ENCODE results near the gene BRME1. TPM values are rescaled to one million over a fixed set of nuclear protein-coding genes. Genes with fewer than 3 reads are reported as not detected.

The BRME1 gene
- total RNA-seq, 1 experiment from 2014 or later = 1.7 TPM

GRCh38 chr19:13951043-13951442 is 45.1 kb upstream of the BRME1 start (continued):
- TF ChIP-seq EGR1 (IDR thresholded peaks at IDR 0.05; ENCODE audit: low read depth) = no peak

DNA sequence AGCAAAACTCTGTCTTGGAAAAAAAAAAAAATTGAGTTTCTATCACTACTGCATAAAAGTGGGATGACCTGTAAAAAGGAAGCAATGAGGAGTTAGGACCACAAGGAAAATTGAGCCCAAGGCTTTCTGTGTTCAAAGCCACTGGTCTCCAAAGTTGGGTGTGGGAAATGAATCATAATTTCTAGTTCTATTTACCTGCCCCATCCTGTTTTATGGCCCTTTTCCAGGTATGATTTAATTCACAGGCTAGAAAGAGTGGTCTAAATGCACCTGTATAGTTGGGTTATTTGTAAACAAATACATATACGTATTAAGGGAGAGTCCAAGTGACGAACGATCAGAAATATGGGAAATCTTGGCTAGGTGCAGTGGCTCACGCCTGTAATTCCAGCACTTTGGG is 40.5 kb upstream of the BRME1 start:
- no peaks in the 10 kb centered on the region for H3K9me3 ChIP-seq (ENCODE audit: control insufficient read depth in 1 of 2, insufficient read depth in 1 of 2, low read depth in 1 of 2, low read length in 2 of 2)
- no peaks in the 10 kb centered on the region for H3K27me3 ChIP-seq (ENCODE audit: insufficient read depth, low read length)
- H3K27ac ChIP-seq (ENCODE audit: low read depth, low read length) = no peak overlapping the region
- DNase-seq (ENCODE audit: low read depth, low spot score) = no peak
- POLR2A ChIA-PET = no interaction called here
- no peak overlapping the region for H3K9ac ChIP-seq (ENCODE audit: low read length)
- H3K9me2 ChIP-seq (ENCODE audit: insufficient read depth) = no peaks in the 10 kb centered on the region
- no peak for ATAC-seq
- RAD21 ChIA-PET (ENCODE audit: low non-redundant PET in 1 of 2, low total read pairs in 2 of 2, uncharacterized antibody in 2 of 2, unreplicated experiment in 2 of 2) = no interaction called here
- no peak for TF ChIP-seq JUND (IDR thresholded peaks at IDR 0.05)
- TF ChIP-seq EZH2 (IDR thresholded peaks at IDR 0.05) = no peak
- TF ChIP-seq POLR2AphosphoS5 (IDR thresholded peaks at IDR 0.05; ENCODE audit: low read depth, low read length) = no peak
- TF ChIP-seq CBX3 (IDR thresholded peaks at IDR 0.05; ENCODE audit: low read depth) = no peak
- TF ChIP-seq SRF (IDR thresholded peaks at IDR 0.05; ENCODE audit: low read depth) = no peak
- TF ChIP-seq REST (IDR thresholded peaks at IDR 0.05; ENCODE audit: low read depth) = no peak
- no peak for TF ChIP-seq FOSL1 (IDR thresholded peaks at IDR 0.05; ENCODE audit: low read depth)
- no peaks in the 10 kb centered on the region for H3K36me3 ChIP-seq (ENCODE audit: control insufficient read depth in 1 of 2, insufficient read depth in 2 of 2, low read length in 2 of 2)
- H3K4me2 ChIP-seq (ENCODE audit: low read length) = no peak overlapping the region
- H3K4me3 ChIP-seq (replicated peaks in 1 of 2; ENCODE audit: low read depth in 1 of 2, low read length in 2 of 2) = no peak overlapping the region
- no peaks in the 10 kb centered on the region for H4K20me1 ChIP-seq (ENCODE audit: insufficient read depth)
- CTCF ChIA-PET = no interaction called here
- H3K79me2 ChIP-seq (ENCODE audit: insufficient read depth, low read length) = no peaks in the 10 kb centered on the region
- intact Hi-C loops (cut with micrococcal nuclease) = no loop called here
- H3K4me1 ChIP-seq (ENCODE audit: control insufficient read depth in 1 of 2, insufficient read depth in 2 of 2, low read length in 2 of 2) = 0 out of 4 replicates have a peak, but pooled peaks cover 0 to 2% of the 10 kb centered on the region in 2 experiments
- no TSS peak for BruUV-seq (replicated peaks)
- no peak overlapping the region for H2AFZ ChIP-seq (ENCODE audit: low read depth, low read length, poor library complexity, severe bottlenecking)
